ENCODE measurements around the gene HNRNPU.
A peak's percentile ranks its signal among the peaks of the same experiment; 100 is the strongest.
"Not testable (repeated sequence)": the region's sequence is repeated elsewhere in the genome, so short reads cannot be mapped to it uniquely, and the experiment has no call there.

Gene HNRNPU

GRCh38 chr1:244843148-244843978, 21.0 kb downstream of the HNRNPU start:
- intact Hi-C loops (cut with DNase I): no loop called here
- no peak for DNase-seq

GRCh38 chr1:244841273-244841927, 22.9 kb downstream of the HNRNPU start:
- no peak for DNase-seq
- intact Hi-C loops (cut with DNase I): no loop called here

- DNase-seq: peak in 1 of 10 donors; percentile 66
- intact Hi-C loops (cut with DNase I): no loop called here
These were observed 24.0 kb downstream of the HNRNPU start for GRCh38 chr1:244840219-244840794.

GRCh38 chr1:244839656-244840055, 24.7 kb downstream of the HNRNPU start:
- intact Hi-C loops (cut with DNase I): loop anchor here (10.0 kb wide), 1 partner anchor 185 kb away; the partner anchor contains the start of gene DESI2
- DNase-seq: no peak

GRCh38 chr1:244837597-244838258, 26.6 kb downstream of the HNRNPU start:
- intact Hi-C loops (cut with DNase I): loop anchor here (10.0 kb wide), 1 partner anchor 183 kb away; the partner anchor contains the start of gene DESI2
- no peak for DNase-seq

- DNase-seq: no peak
- intact Hi-C loops (cut with DNase I): loop anchor here (10.0 kb wide), 1 partner anchor 182 kb away; the partner anchor contains the start of gene DESI2
These were observed 27.8 kb downstream of the HNRNPU start for GRCh38 chr1:244836584-244836983.

GRCh38 chr1:244836135-244836521, 28.2 kb downstream of the HNRNPU start:
- DNase-seq: no peak
- intact Hi-C loops (cut with DNase I): loop anchor here (10.0 kb wide), 1 partner anchor 181 kb away; the partner anchor contains the start of gene DESI2

- intact Hi-C loops (cut with DNase I): loop anchor here (1.0 to 10.0 kb wide), 4 partner anchors 28 to 207 kb away; partner anchors contain the start of gene DESI2
- DNase-seq: peak; percentile 78 to 96 (median 84)
These were observed 28.8 kb downstream of the HNRNPU start, which contains the start of gene COX20 for GRCh38 chr1:244835276-244836134. TSS of gene COX20 (plus strand) at chr1:244835658. CDS start at chr1:244835715, 57 bp downstream.

- intact Hi-C loops (cut with DNase I): loop anchor here (1.0 to 10.0 kb wide), 4 partner anchors 29 to 208 kb away; partner anchors contain the start of gene DESI2
- peak; percentile 72 to 98 (median 83) for DNase-seq
These were observed 29.6 kb downstream of the HNRNPU start for GRCh38 chr1:244834543-244835275.

- peak in 7 of 10 donors; percentile 33 to 92 (median 54) for DNase-seq
- intact Hi-C loops (cut with DNase I): loop anchor here (2.0 to 10.0 kb wide), 2 partner anchors 179 to 209 kb away; partner anchors contain the start of gene DESI2
These were observed 30.4 kb downstream of the HNRNPU start for GRCh38 chr1:244833734-244834542.

GRCh38 chr1:244833260-244833659, 31.1 kb downstream of the HNRNPU start:
- intact Hi-C loops (cut with DNase I): loop anchor here (10.0 kb wide), 1 partner anchor 178 kb away; the partner anchor contains the start of gene DESI2
- DNase-seq: not testable (repeated sequence)

- intact Hi-C loops (cut with DNase I): loop anchor here (10.0 kb wide), 1 partner anchor 176 kb away; the partner anchor contains the start of gene DESI2
- no peak for DNase-seq
These were observed 33.7 kb downstream of the HNRNPU start for GRCh38 chr1:244830639-244831038.

- intact Hi-C loops (cut with DNase I): no loop called here
These were observed 37.6 kb downstream of the HNRNPU start for GRCh38 chr1:244826712-244827111.

GRCh38 chr1:244822878-244823277, 41.5 kb downstream of the HNRNPU start:
- intact Hi-C loops (cut with DNase I): no loop called here
- DNase-seq: no peak

More at GRCh38 chr1:244826712-244827111, 37.6 kb downstream of the HNRNPU start:
- DNase-seq: no peak

GRCh38 chr1:244821134-244821533, 43.2 kb downstream of the HNRNPU start:
- intact Hi-C loops (cut with DNase I): no loop called here

GRCh38 chr1:244820131-244820530, 44.2 kb downstream of the HNRNPU start:
- intact Hi-C loops (cut with DNase I): no loop called here

More at GRCh38 chr1:244821134-244821533, 43.2 kb downstream of the HNRNPU start:
- DNase-seq: no peak

GRCh38 chr1:244817415-244817894, 46.9 kb downstream of the HNRNPU start:
- intact Hi-C loops (cut with DNase I): no loop called here
- no peak for DNase-seq

More at GRCh38 chr1:244820131-244820530, 44.2 kb downstream of the HNRNPU start:
- DNase-seq: no peak

All from posterior cingulate gyrus (tissue), 11 donors.